Measurements from ENCODE around the gene CTTNBP2. TPM values are rescaled to one million over a fixed set of nuclear protein-coding genes. Genes with fewer than 3 reads are reported as not detected.

Gene CTTNBP2
- total and polyA plus RNA-seq, 2 of the 13 experiments (the other 11 are each of a cell fraction or from before 2014, with no cell fraction given): not detected

- no peak for TF ChIP-seq ZNF362 (CRISPR knock-in tag; IDR thresholded peaks at IDR 0.05; ENCODE audit: borderline replicate concordance)
- no peak for TF ChIP-seq NRL (CRISPR knock-in tag; IDR thresholded peaks at IDR 0.05; ENCODE audit: borderline replicate concordance)
- TF ChIP-seq TMF1 (CRISPR knock-in tag; IDR thresholded peaks at IDR 0.05; ENCODE audit: low read depth): no peak
- TF ChIP-seq ZFP36L1 (CRISPR knock-in tag; IDR thresholded peaks at IDR 0.05): no peak
- TF ChIP-seq DPF2 (CRISPR knock-in tag; IDR thresholded peaks at IDR 0.05; ENCODE audit: borderline replicate concordance, low read depth): no peak
- no peak for TF ChIP-seq ZNF724P (CRISPR knock-in tag; IDR thresholded peaks at IDR 0.05; ENCODE audit: borderline replicate concordance)
- no peak for TF ChIP-seq ZNF546 (CRISPR knock-in tag; conservative IDR thresholded peaks at IDR 0.05)
- no peak for TF ChIP-seq PLRG1 (conservative IDR thresholded peaks at IDR 0.05)
These were observed 134.2 kb downstream of the CTTNBP2 start (continued) for GRCh38 chr7:117739085-117739484.

- Histone ChIP-seq H3K27ac (ENCODE audit: extremely low read length, insufficient read depth, low read length) (no peak overlapping the region), H3K4me2 (ENCODE audit: low read depth, low read length) (no peak overlapping the region), H2AFZ (ENCODE audit: low read length) (no peak overlapping the region), H3K9ac (ENCODE audit: insufficient read depth, low read depth, low read length) (no peak overlapping the region), H3K36me3 (replicated peaks in 1 of 2; ENCODE audit: control insufficient read depth in 1 of 2, insufficient read depth in 2 of 2, low read length in 2 of 2) (no peaks in the 10 kb centered on the region), H3K27me3 (ENCODE audit: control insufficient read depth in 1 of 2, insufficient read depth in 2 of 2, low read length in 2 of 2) (peaks cover 0 to 4% of the 10 kb centered on the region in 2 experiments; a peak in 1 of 5 replicates), H3K4me3 (replicated peaks in 1 of 3; ENCODE audit: insufficient read depth in 1 of 3, low read depth in 2 of 3, low read length in 3 of 3) (no peak overlapping the region), H4K20me1 (ENCODE audit: insufficient read depth, low read length) (no peaks in the 10 kb centered on the region), H3K4me1 (ENCODE audit: insufficient read depth, low read length) (no peaks in the 10 kb centered on the region), H3K79me2 (ENCODE audit: insufficient read depth, low read length) (no peaks in the 10 kb centered on the region), H3K9me3 (ENCODE audit: low read length) (no peaks in the 10 kb centered on the region)
- ChIA-PET POLR2A (no interaction called here), CTCF (ENCODE audit: low intra/inter-chr PET ratio, low total read pairs) (no interaction called here)
- 15% methylated on average over 5 of the region's 9 CpGs for WGBS (ENCODE audit: low lambda C conversion rate)
- no TSS peak for BruUV-seq (replicated peaks)
- DNase-seq (ENCODE audit: low spot score) (no peak), FAIRE-seq (no peak), ATAC-seq (no peak)
- no peak for TF ChIP-seq IKZF1 (IDR thresholded peaks at IDR 0.05)
- no peak for TF ChIP-seq UBTF (CRISPR knock-in tag; IDR thresholded peaks at IDR 0.05)
- intact Hi-C loops (cut with micrococcal nuclease; ENCODE audit: unreplicated experiment) (no loop called here), in situ Hi-C loops (cut with HindIII; ENCODE audit: extremely low pct_ligation_motif_present, low pct_unique_long_range_greater_than_20kb) (no loop called here)
These were observed 135.3 kb downstream of the CTTNBP2 start for GRCh38 chr7:117737926-117738325.

Measured in HepG2 (cell line).